BLaER1 (cell line): ENCODE results near the gene TRIM40.
A peak's percentile ranks its signal among the peaks of the same experiment; 100 is the strongest.

Experiments used
- H3K27ac ChIP-seq: shearing (Covaris generic); formaldehyde crosslinking; 2 replicates; pipeline ENCODE4 v1.8.1; 2022
- H3K27me3 ChIP-seq: shearing (Covaris generic); formaldehyde crosslinking; 2 replicates; pipeline ENCODE4 v1.8.1; 2022
- H3K36me3 ChIP-seq: shearing (Covaris generic); formaldehyde crosslinking; 2 replicates; pipeline ENCODE4 v1.8.1; 2022
- H3K4me1 ChIP-seq: shearing (Covaris generic); formaldehyde crosslinking; 2 replicates; pipeline ENCODE4 v1.8.1; 2022
- H3K4me2 ChIP-seq: shearing (Covaris generic); formaldehyde crosslinking; 2 replicates; pipeline ENCODE4 v1.8.1; 2022
- H3K4me3 ChIP-seq: shearing (Covaris generic); formaldehyde crosslinking; 2 replicates; pipeline ENCODE4 v1.8.1; 2022
- H3K9ac ChIP-seq: shearing (Covaris generic); formaldehyde crosslinking; 2 replicates; pipeline ENCODE4 v1.8.1; 2022
- H3K9me3 ChIP-seq: shearing (Covaris generic); formaldehyde crosslinking; 2 replicates; pipeline ENCODE4 v1.8.1; 2022
- H4K20me1 ChIP-seq: shearing (Covaris generic); formaldehyde crosslinking; 2 replicates; pipeline ENCODE4 v1.8.1; 2022
- Cebpa-rat ChIP-seq: shearing (Covaris generic); IDR thresholded peaks from 2 replicates; pipeline ENCODE4 v1.8.1; 2022

The TRIM40 gene, protein sequence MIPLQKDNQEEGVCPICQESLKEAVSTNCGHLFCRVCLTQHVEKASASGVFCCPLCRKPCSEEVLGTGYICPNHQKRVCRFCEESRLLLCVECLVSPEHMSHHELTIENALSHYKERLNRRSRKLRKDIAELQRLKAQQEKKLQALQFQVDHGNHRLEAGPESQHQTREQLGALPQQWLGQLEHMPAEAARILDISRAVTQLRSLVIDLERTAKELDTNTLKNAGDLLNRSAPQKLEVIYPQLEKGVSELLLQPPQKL

GRCh38 chr6:30135757-30136156 is at the start of gene TRIM40:
TSS of gene TRIM40 (plus strand) at chr6:30136140. CDS start at chr6:30137037, 897 bp downstream.
- H4K20me1 ChIP-seq, result no peaks in the 10 kb centered on the region
- H3K9me3 ChIP-seq, result no peaks in the 10 kb centered on the region
- no peaks in the 10 kb centered on the region for H3K27me3 ChIP-seq
- H3K4me3 ChIP-seq, result no peak within 1 kb of the TSS
- no peak within 1 kb of the TSS for H3K27ac ChIP-seq
- peak within 1 kb of the TSS; percentile 75 for H3K4me2 ChIP-seq
- H3K36me3 ChIP-seq, result no peaks in the 10 kb centered on the region
- H3K4me1 ChIP-seq, result peaks cover 24% of the 10 kb centered on the region
- no peak within 1 kb of the TSS for H3K9ac ChIP-seq
- TF ChIP-seq Cebpa-rat, result no peak

DNA sequence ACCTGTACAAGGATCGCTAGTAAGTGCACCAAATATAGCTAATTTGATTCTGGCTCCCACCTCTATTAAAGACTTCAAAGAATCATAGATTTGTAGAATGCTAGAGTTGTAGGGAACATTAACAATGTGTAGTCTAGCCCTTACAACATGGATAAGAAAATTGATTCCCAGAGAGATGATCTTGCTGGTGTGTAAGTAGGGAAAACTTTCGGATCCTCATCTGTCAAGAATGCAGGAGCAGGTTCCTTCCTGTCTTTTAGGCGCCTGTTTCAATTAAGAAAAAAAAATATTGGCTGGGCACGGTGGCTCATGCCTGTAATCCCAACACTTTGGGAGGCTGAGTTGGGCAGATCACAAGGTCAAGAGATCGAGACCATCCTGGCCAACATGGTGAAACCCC is 48.1 kb upstream of the TRIM40 start:
- Histone ChIP-seq H3K27ac (no peak overlapping the region), H3K27me3 (peaks cover 3% of the 10 kb centered on the region; the same call in 1 of the 2 replicates), H3K4me1 (no peaks in the 10 kb centered on the region), H3K4me2 (no peak overlapping the region), H3K9me3 (no peaks in the 10 kb centered on the region), H3K36me3 (no peaks in the 10 kb centered on the region), H3K9ac (no peak overlapping the region), H4K20me1 (no peaks in the 10 kb centered on the region), H3K4me3 (no peak overlapping the region)
- TF ChIP-seq Cebpa-rat, result no peak

DNA sequence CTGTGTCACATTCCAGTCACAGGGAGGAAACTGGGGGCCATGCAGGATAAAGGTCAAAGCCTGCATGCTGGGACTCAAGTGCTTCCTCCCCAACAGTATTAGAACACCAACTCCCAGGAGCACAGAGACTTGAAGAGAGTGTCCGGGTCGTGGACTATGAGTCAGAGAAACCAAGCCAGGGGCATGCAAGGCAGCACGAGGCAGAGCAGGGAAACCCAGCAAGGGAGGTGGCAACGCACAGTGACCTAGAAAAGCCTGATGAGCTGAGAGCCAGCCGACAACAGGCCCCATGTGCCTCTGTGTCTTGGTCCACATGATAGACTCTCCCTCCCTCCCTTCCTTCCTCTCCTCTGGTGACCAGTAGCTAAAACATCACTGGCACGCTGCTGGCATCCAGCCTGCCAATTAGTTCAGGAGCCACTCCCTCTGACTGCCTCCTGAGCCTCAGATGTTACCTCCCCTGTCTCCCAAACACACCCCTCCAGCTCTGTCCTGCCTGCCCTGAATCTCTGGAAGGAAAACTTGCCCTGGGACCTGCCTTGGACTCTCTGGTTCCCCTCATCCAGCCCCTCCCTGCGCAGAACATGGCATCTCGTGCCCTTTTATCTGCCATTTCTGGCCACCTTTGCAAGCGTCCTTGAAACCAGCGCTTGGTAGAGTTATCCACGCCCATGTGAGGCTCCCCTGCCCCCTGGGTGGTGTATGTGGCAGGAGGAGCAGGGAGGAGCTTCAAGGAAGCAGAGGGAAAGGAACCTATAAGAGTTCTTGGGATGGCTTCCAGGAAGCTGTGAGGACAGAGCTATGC is 44.2 kb upstream of the TRIM40 start:
- no peak overlapping the region for H3K9ac ChIP-seq
- no peaks in the 10 kb centered on the region for H3K4me1 ChIP-seq
- no peak overlapping the region for H3K27ac ChIP-seq
- H4K20me1 ChIP-seq, result no peaks in the 10 kb centered on the region
- no peaks in the 10 kb centered on the region for H3K36me3 ChIP-seq
- TF ChIP-seq Cebpa-rat, result no peak
- H3K9me3 ChIP-seq, result no peaks in the 10 kb centered on the region
- H3K27me3 ChIP-seq, result peaks cover 4% of the 10 kb centered on the region
- H3K4me2 ChIP-seq, result no peak overlapping the region
- H3K4me3 ChIP-seq, result no peak overlapping the region

DNA sequence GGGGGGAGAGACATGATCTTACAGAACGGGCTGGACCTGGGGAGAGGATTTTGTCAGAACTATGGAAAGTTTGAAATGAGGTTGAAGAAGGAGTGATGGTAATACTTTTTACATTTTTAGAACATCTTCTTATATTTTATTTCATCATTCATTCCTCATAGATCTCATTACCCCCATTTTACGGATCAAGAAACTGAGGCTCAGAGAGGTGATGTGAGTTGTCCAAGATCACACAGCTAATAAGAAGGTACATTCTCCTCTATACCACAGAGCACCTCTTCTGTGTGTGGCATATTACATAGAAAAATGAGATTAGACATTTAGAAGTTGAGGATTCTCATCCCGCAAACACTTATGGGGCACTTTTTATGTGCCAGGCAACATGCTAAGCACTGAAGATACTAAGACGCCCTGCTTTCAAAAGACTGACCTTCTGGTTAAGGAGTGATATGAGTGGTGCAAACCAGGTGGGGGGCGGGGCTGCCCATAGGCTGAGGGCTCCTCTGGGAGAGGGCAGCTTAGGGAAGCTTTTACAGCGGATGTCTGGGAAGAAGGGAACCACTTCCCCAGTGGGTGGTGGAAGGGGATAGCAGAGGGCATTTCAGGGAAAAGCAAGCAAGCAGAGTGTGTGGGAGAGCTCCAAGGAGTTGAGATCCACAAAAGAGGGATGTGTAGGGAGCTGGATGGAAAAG is 42.9 kb upstream of the TRIM40 start:
- no peak for TF ChIP-seq Cebpa-rat
- no peak overlapping the region for H3K9ac ChIP-seq
- H3K9me3 ChIP-seq, result no peaks in the 10 kb centered on the region
- H3K4me1 ChIP-seq, result no peaks in the 10 kb centered on the region
- H4K20me1 ChIP-seq, result no peaks in the 10 kb centered on the region
- peaks cover 16% of the 10 kb centered on the region for H3K27me3 ChIP-seq
- H3K4me2 ChIP-seq, result no peak overlapping the region
- H3K4me3 ChIP-seq, result no peak overlapping the region
- no peak overlapping the region for H3K27ac ChIP-seq
- H3K36me3 ChIP-seq, result no peaks in the 10 kb centered on the region

DNA sequence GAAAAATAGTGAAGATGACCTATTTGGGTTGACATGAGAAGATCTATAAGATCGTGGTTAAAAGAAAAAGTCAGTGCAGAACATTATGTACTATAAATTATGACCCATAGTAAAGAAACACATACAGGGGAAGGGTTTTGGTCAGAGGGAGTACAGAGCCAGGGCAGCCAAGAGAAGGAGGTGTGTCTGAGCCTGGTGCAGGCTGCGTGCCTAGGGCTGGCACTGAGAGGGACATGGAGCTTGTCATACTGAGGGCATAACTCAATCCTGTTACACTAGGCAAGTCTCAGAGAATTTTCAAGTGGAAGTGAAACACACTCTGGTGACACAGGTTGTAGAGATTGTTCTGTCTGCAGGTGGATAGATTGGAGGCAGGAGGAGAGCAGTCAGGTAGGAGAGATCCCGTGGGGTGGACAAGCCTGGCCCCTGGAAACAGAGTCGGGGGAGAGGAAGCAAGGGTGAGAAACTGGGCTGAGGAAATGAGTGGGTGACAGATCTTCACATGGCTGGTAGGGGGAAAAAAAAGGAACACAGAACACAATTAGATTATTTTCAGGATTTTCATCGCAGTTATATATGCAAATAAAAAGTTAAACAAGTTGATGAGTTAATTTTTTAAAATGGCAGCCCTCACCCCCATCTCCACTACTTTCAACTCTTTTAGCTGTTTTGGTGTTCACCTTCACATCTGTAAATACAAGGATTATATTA is 41.8 kb upstream of the TRIM40 start:
- Histone ChIP-seq H3K27me3 (peaks cover 26% of the 10 kb centered on the region), H4K20me1 (no peaks in the 10 kb centered on the region), H3K4me3 (no peak overlapping the region), H3K4me2 (no peak overlapping the region), H3K9me3 (no peaks in the 10 kb centered on the region), H3K4me1 (no peaks in the 10 kb centered on the region), H3K27ac (no peak overlapping the region), H3K9ac (no peak overlapping the region), H3K36me3 (no peaks in the 10 kb centered on the region)
- no peak for TF ChIP-seq Cebpa-rat

DNA sequence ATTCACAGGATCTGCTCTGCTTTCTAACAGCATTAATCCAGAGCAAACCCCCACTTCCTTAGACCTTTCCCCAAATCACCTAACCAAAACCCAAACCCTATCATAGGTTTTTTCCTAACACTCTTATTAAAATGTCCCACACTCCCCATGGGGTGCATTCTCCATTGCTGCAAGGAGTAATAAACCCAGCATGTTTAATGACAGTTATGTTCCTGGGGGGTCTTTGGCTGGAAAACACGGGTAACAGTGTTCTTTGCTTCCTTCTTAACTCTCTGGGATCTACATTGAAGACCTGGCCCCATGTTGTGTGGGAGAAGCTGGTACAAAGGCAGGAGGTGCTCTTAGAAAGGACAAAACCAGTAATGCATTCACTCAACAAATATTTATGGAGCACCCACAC is 39.1 kb upstream of the TRIM40 start:
- H3K9ac ChIP-seq, result no peak overlapping the region
- no peaks in the 10 kb centered on the region for H3K36me3 ChIP-seq
- no peaks in the 10 kb centered on the region for H3K9me3 ChIP-seq
- no peak for TF ChIP-seq Cebpa-rat
- peaks cover 10% of the 10 kb centered on the region; the same call in 1 of the 2 replicates for H4K20me1 ChIP-seq
- peaks cover 17% of the 10 kb centered on the region for H3K4me1 ChIP-seq
- peaks cover 51% of the 10 kb centered on the region for H3K27me3 ChIP-seq
- H3K4me3 ChIP-seq, result no peak overlapping the region
- H3K27ac ChIP-seq, result no peak overlapping the region
- no peak overlapping the region for H3K4me2 ChIP-seq

GRCh38 chr6:30097902-30098768 is 37.8 kb upstream of the TRIM40 start:
- Histone ChIP-seq H3K4me2 (no peak overlapping the region), H3K9ac (no peak overlapping the region), H3K4me1 (peaks cover 30% of the 10 kb centered on the region), H4K20me1 (peaks cover 10% of the 10 kb centered on the region; the same call in 1 of the 2 replicates), H3K27me3 (peaks cover 54% of the 10 kb centered on the region), H3K4me3 (no peak overlapping the region), H3K36me3 (no peaks in the 10 kb centered on the region), H3K27ac (no peak overlapping the region), H3K9me3 (no peaks in the 10 kb centered on the region)
- TF ChIP-seq Cebpa-rat, result no peak

DNA sequence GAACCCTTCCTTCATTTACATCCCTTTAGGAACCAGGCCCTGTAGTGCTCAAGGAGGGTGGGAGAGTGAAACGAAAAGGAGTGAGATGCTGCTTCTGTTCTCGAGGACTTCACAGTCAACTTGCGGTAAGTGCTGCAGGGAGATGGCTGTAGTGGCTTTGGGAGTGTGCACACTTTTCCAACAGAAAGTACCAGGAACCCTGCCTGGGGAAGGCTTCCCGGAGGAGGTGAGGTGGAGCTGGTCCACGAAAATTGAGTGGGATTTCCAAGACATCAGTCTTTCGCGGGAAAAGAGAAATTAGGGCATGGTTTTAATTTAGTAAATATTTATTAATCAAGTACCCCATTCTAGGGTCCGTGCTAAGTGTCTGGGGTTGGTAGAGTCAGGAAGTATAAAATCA is 35.8 kb upstream of the TRIM40 start:
- H3K27me3 ChIP-seq, result peaks cover 67% of the 10 kb centered on the region

More for the DNA sequence above, 35.8 kb upstream of the TRIM40 start:
- no peaks in the 10 kb centered on the region for H3K9me3 ChIP-seq
- no peaks in the 10 kb centered on the region for H3K36me3 ChIP-seq
- H3K9ac ChIP-seq, result no peak overlapping the region
- peak overlapping the region; percentile 65 for H3K4me3 ChIP-seq
- H4K20me1 ChIP-seq, result peaks cover 10% of the 10 kb centered on the region; the same call in 1 of the 2 replicates
- no peak for TF ChIP-seq Cebpa-rat
- peak overlapping the region; percentile 97 for H3K4me2 ChIP-seq
- no peak overlapping the region for H3K27ac ChIP-seq
- peaks cover 35% of the 10 kb centered on the region for H3K4me1 ChIP-seq
